Measurements from ENCODE around the gene FHIT.

- TF ChIP-seq CTCF (IDR thresholded peaks at IDR 0.05), result no peak
- TF ChIP-seq EZH2 (IDR thresholded peaks at IDR 0.05), result no peak
- no peak for TF ChIP-seq EZH2phosphoT487 (IDR thresholded peaks at IDR 0.05)
These were observed 601.1 kb downstream of the FHIT start for GRCh38 chr3:60650171-60650570.

Data from neural progenitor cell (in vitro differentiated cells).